Measurements from ENCODE around the gene ARMC7. TPM values are rescaled to one million over a fixed set of nuclear protein-coding genes. Genes with fewer than 3 reads are reported as not detected.
A peak's percentile ranks its signal among the peaks of the same experiment; 100 is the strongest.

Gene ARMC7
- total and polyA plus RNA-seq, 2 of the 13 experiments (the other 11 are each of a cell fraction or from before 2014, with no cell fraction given): 3.9 to 4.2 TPM

GRCh38 chr17:75077072-75077495 is 32.7 kb upstream of the ARMC7 start (continued):
- TF ChIP-seq ATF2 (CRISPR knock-in tag; IDR thresholded peaks at IDR 0.05) (no peak), JARID2 (CRISPR knock-in tag; IDR thresholded peaks at IDR 0.05; ENCODE audit: insufficient replicate concordance) (peak; percentile 29), GATA4 (IDR thresholded peaks at IDR 0.05; ENCODE audit: borderline replicate concordance, low read depth) (no peak), TMF1 (CRISPR knock-in tag; IDR thresholded peaks at IDR 0.05; ENCODE audit: low read depth) (0 out of 2 replicates have a peak, but pooled peaks have one; percentile 57), PRPF4 (IDR thresholded peaks at IDR 0.05; ENCODE audit: low read depth, low read length, poor library complexity, severe bottlenecking) (no peak), REST (IDR thresholded peaks at IDR 0.05; ENCODE audit: borderline replicate concordance in 1 of 2, low read depth in 1 of 2, low read length in 2 of 2) (peak in 1 of 2 experiments; percentile 33; a peak in 1 of 4 replicates), HMGA1 (CRISPR knock-in tag; conservative IDR thresholded peaks at IDR 0.05) (no peak), SETDB1 (CRISPR knock-in tag; IDR thresholded peaks at IDR 0.05; ENCODE audit: borderline replicate concordance) (no peak), ZNF281 (CRISPR knock-in tag; IDR thresholded peaks at IDR 0.05; ENCODE audit: borderline replicate concordance) (peak; percentile 89), ZC3H4 (CRISPR knock-in tag; IDR thresholded peaks at IDR 0.05; ENCODE audit: borderline replicate concordance) (no peak), GPN1 (CRISPR knock-in tag; IDR thresholded peaks at IDR 0.05; ENCODE audit: borderline replicate concordance) (no peak)
